CD8-positive, alpha-beta memory T cell (primary cell): ENCODE results near the gene DENND5A. TPM values are rescaled to one million over a fixed set of nuclear protein-coding genes. Genes with fewer than 3 reads are reported as not detected.
"Not testable (repeated sequence)": the region's sequence is repeated elsewhere in the genome, so short reads cannot be mapped to it uniquely, and the experiment has no call there.

Experiments
- CTCF ChIA-PET: fragments of 350-600 bp; sonication (Branson Sonifier 250); formaldehyde crosslinking; loops from one replicate; lab custom pipeline; 2021; ENCODE audit warnings: antibody characterized with exemption; lab: Charles Lee
- POLR2A ChIA-PET: fragments of 350-600 bp; sonication (Branson Sonifier 250); formaldehyde crosslinking; loops from one replicate; lab custom pipeline; 2021; ENCODE audit warnings: antibody characterized with exemption; lab: Charles Lee
- DNase-seq, 5 donors: peaks; one replicate each; pipeline versions ENCODE4 v3.0.0 to v3.0.0-alpha.2; 2020 to 2022; ENCODE audit warnings: mixed read lengths in 1 of 5
- H3K27ac ChIP-seq: one replicate; pipeline ENCODE4 v1.7.0; 2013; ENCODE audit warnings: low read depth, mild to moderate bottlenecking, low read length, moderate library complexity
- H3K27me3 ChIP-seq: 2 replicates; pipeline ENCODE4 v1.7.0; 2013; ENCODE audit warnings: low read length, mild to moderate bottlenecking; ENCODE audit not compliant: insufficient read depth, poor library complexity, severe bottlenecking
- H3K36me3 ChIP-seq: 2 replicates; pipeline ENCODE4 v1.7.0; 2013; ENCODE audit warnings: mild to moderate bottlenecking, low read length, moderate library complexity; ENCODE audit not compliant: insufficient read depth
- H3K4me1 ChIP-seq: 2 replicates; pipeline ENCODE4 v1.7.0; 2013; ENCODE audit warnings: mild to moderate bottlenecking, low read length, moderate library complexity; ENCODE audit not compliant: insufficient read depth
- H3K4me3 ChIP-seq: 2 replicates; pipeline ENCODE4 v1.7.0; 2013; ENCODE audit warnings: mild to moderate bottlenecking, low read length
- H3K9me3 ChIP-seq: 2 replicates; pipeline ENCODE4 v1.7.0; 2013; ENCODE audit warnings: mild to moderate bottlenecking, low read length
- H3K27ac Mint-ChIP-seq, 8 donors: one replicate each; pipeline ENCODE4 v1.8.0; 2020 to 2021; ENCODE audit warnings: mixed read lengths in 8 of 8, mild to moderate bottlenecking in 6 of 8, inconsistent platforms in 3 of 8, moderate library complexity in 3 of 8
- H3K27me3 Mint-ChIP-seq, 2 donors: one replicate each; pipeline ENCODE4 v1.8.0; 2020 to 2021; ENCODE audit warnings: mixed read lengths in 2 of 2, mild to moderate bottlenecking in 1 of 2, moderate library complexity in 1 of 2
- H3K36me3 Mint-ChIP-seq, 3 donors: one replicate each; pipeline ENCODE4 v1.8.0; 2020 to 2021; ENCODE audit warnings: mixed read lengths in 3 of 3, inconsistent platforms in 1 of 3, mild to moderate bottlenecking in 1 of 3
- H3K4me1 Mint-ChIP-seq, 3 donors: one replicate each; pipeline ENCODE4 v1.8.0; 2020 to 2021; ENCODE audit warnings: mixed read lengths in 3 of 3, inconsistent platforms in 1 of 3, mild to moderate bottlenecking in 1 of 3
- H3K4me3 Mint-ChIP-seq, 7 donors: one replicate each; pipeline ENCODE4 v1.8.0; 2020 to 2021; ENCODE audit warnings: mixed read lengths in 7 of 7, mild to moderate bottlenecking in 6 of 7, moderate library complexity in 4 of 7, inconsistent platforms in 2 of 7
- H3K9me3 Mint-ChIP-seq, 5 donors: one replicate each; pipeline ENCODE4 v1.8.0; 2020 to 2022; ENCODE audit warnings: mixed read lengths in 5 of 5, mild to moderate bottlenecking in 3 of 5, moderate library complexity in 2 of 5, inconsistent platforms in 1 of 5
- polyA plus RNA-seq: library from polyadenylated mRNA; unstranded; fragments of 300-500 nt; fragmentation: Illumina TruSeq; gene quantifications from one replicate; pipeline ENCODE4 v1.2.3, GENCODE V29; 2021
- total RNA-seq, 2 experiments: library from RNA; stranded (reverse); gene quantifications; one replicate each; pipeline ENCODE4 v1.2.3, GENCODE V29; 2021

Gene DENND5A
- total and polyA plus RNA-seq, 3 experiments from 2014 or later = 13.1 to 27.9 (median 25.8) TPM

- H3K36me3 Mint-ChIP-seq, DNase-seq, H3K27ac ChIP-seq, H3K27me3 ChIP-seq, H3K27ac Mint-ChIP-seq, POLR2A ChIA-PET, H3K4me3 Mint-ChIP-seq, H3K4me1 Mint-ChIP-seq, H3K9me3 Mint-ChIP-seq, H3K9me3 ChIP-seq, H3K36me3 ChIP-seq, H3K4me3 ChIP-seq, H3K4me1 ChIP-seq: not testable (repeated sequence)
- CTCF ChIA-PET = interaction anchor here (0.9 kb wide), 1 partner anchor 37 kb away, joined by 3 read pairs; no protein-coding TSS in a partner anchor
- H3K27me3 Mint-ChIP-seq = peaks cover 19 to 57% of the 10 kb centered on the region in 2 donors
These were observed 167.8 kb downstream of the DENND5A start for GRCh38 chr11:9097186-9097943.

- Mint-ChIP-seq H3K36me3 (no peaks in the 10 kb centered on the region), H3K4me1 (peaks cover 2 to 11% (median 5%) of the 10 kb centered on the region in 3 donors), H3K27ac (peak overlapping the region in 1 of 8 donors; percentile 7), H3K9me3 (no peaks in the 10 kb centered on the region), H3K27me3 (peaks cover 23 to 58% of the 10 kb centered on the region in 2 donors), H3K4me3 (no peak overlapping the region)
- no peak for DNase-seq
- peaks cover 11% of the 10 kb centered on the region for H3K27me3 ChIP-seq
- H3K4me1 ChIP-seq = no peaks in the 10 kb centered on the region
- no peak overlapping the region for H3K27ac ChIP-seq
- no peaks in the 10 kb centered on the region for H3K9me3 ChIP-seq
- ChIA-PET CTCF (interaction anchor here (0.7 to 0.9 kb wide), 2 partner anchors 36 to 489 kb away, joined by 3 read pairs; no protein-coding TSS in a partner anchor), POLR2A (no interaction called here)
- H3K36me3 ChIP-seq = no peaks in the 10 kb centered on the region
- no peak overlapping the region for H3K4me3 ChIP-seq
These were observed 168.7 kb downstream of the DENND5A start for GRCh38 chr11:9096427-9096826.

GRCh38 chr11:9095421-9095820, 169.7 kb downstream of the DENND5A start:
- H3K36me3 Mint-ChIP-seq = no peaks in the 10 kb centered on the region
- ChIA-PET POLR2A (no interaction called here), CTCF (no interaction called here)
- peaks cover 11% of the 10 kb centered on the region for H3K27me3 ChIP-seq
- no peak overlapping the region for H3K27ac ChIP-seq
- no peaks in the 10 kb centered on the region for H3K4me1 ChIP-seq
- no peaks in the 10 kb centered on the region for H3K9me3 ChIP-seq
- H3K4me3 Mint-ChIP-seq = no peak overlapping the region
- DNase-seq = no peak
- H3K27ac Mint-ChIP-seq = no peak overlapping the region
- peaks cover 26 to 55% of the 10 kb centered on the region in 2 donors for H3K27me3 Mint-ChIP-seq
- H3K4me1 Mint-ChIP-seq = peaks cover 2 to 15% (median 5%) of the 10 kb centered on the region in 3 donors
- no peak overlapping the region for H3K4me3 ChIP-seq
- H3K36me3 ChIP-seq = no peaks in the 10 kb centered on the region
- H3K9me3 Mint-ChIP-seq = no peaks in the 10 kb centered on the region

- peaks cover 35 to 62% of the 10 kb centered on the region in 2 donors for H3K27me3 Mint-ChIP-seq
- H3K27ac ChIP-seq = no peak overlapping the region
- DNase-seq = no peak
These were observed 170.7 kb downstream of the DENND5A start for GRCh38 chr11:9094420-9094819.

GRCh38 chr11:9092853-9093778, 172.0 kb downstream of the DENND5A start:
- CTCF ChIA-PET = interaction anchor here (0.6 to 0.8 kb wide), 2 partner anchors 150 to 413 kb away, joined by 3 to 4 read pairs; no protein-coding TSS in a partner anchor

More at GRCh38 chr11:9094420-9094819, 170.7 kb downstream of the DENND5A start:
- Histone ChIP-seq H3K9me3 (no peaks in the 10 kb centered on the region), H3K4me3 (no peak overlapping the region), H3K4me1 (no peaks in the 10 kb centered on the region), H3K27me3 (peaks cover 16% of the 10 kb centered on the region), H3K36me3 (no peaks in the 10 kb centered on the region)
- H3K4me3 Mint-ChIP-seq = no peak overlapping the region
- peaks cover 2 to 18% (median 5%) of the 10 kb centered on the region in 3 donors for H3K4me1 Mint-ChIP-seq
- ChIA-PET CTCF (no interaction called here), POLR2A (no interaction called here)
- H3K27ac Mint-ChIP-seq = no peak overlapping the region
- H3K36me3 Mint-ChIP-seq = no peaks in the 10 kb centered on the region
- no peaks in the 10 kb centered on the region for H3K9me3 Mint-ChIP-seq

GRCh38 chr11:9092072-9092471, 173.1 kb downstream of the DENND5A start:
- H3K36me3 ChIP-seq = no peaks in the 10 kb centered on the region
- H3K9me3 ChIP-seq = no peaks in the 10 kb centered on the region
- ChIA-PET CTCF (no interaction called here), POLR2A (no interaction called here)
- no peak overlapping the region for H3K27ac ChIP-seq
- Mint-ChIP-seq H3K27ac (peak overlapping the region in 1 of 8 donors; percentile 64), H3K4me1 (peaks cover 3 to 18% (median 5%) of the 10 kb centered on the region in 3 donors), H3K36me3 (no peaks in the 10 kb centered on the region), H3K4me3 (peak overlapping the region in 5 of 7 donors; percentile 3 to 85 (median 36)), H3K27me3 (peaks cover 37 to 80% of the 10 kb centered on the region in 2 donors), H3K9me3 (no peaks in the 10 kb centered on the region)
- no peak overlapping the region for H3K4me3 ChIP-seq
- H3K27me3 ChIP-seq = peaks cover 16% of the 10 kb centered on the region
- DNase-seq = no peak
- no peaks in the 10 kb centered on the region for H3K4me1 ChIP-seq

More at GRCh38 chr11:9092853-9093778, 172.0 kb downstream of the DENND5A start:
- H3K27ac Mint-ChIP-seq = no peak overlapping the region
- peaks cover 37 to 74% of the 10 kb centered on the region in 2 donors for H3K27me3 Mint-ChIP-seq
- Histone ChIP-seq H3K36me3 (no peaks in the 10 kb centered on the region), H3K4me1 (no peaks in the 10 kb centered on the region), H3K27me3 (peaks cover 16% of the 10 kb centered on the region), H3K27ac (no peak overlapping the region), H3K4me3 (no peak overlapping the region), H3K9me3 (no peaks in the 10 kb centered on the region)
- H3K36me3 Mint-ChIP-seq = no peaks in the 10 kb centered on the region
- POLR2A ChIA-PET = no interaction called here
- H3K9me3 Mint-ChIP-seq = no peaks in the 10 kb centered on the region
- DNase-seq = no peak
- peaks cover 3 to 18% (median 5%) of the 10 kb centered on the region in 3 donors for H3K4me1 Mint-ChIP-seq
- H3K4me3 Mint-ChIP-seq = peak overlapping the region in 5 of 7 donors; percentile 5 to 61 (median 13)

GRCh38 chr11:9091044-9091922, 173.9 kb downstream of the DENND5A start, which contains the start of gene SCUBE2:
Gene SCUBE2, minus strand, starts transcription at chr11:9091599. Its CDS starts 71 bp downstream, at chr11:9091528.
- ChIA-PET CTCF (no interaction called here), POLR2A (no interaction called here)
- no peak for DNase-seq
- no peaks in the 10 kb centered on the region for H3K4me1 ChIP-seq
- Mint-ChIP-seq H3K4me3 (peak within 1 kb of the TSS in 6 of 7 donors; percentile 20 to 85 (median 54)), H3K9me3 (no peaks in the 10 kb centered on the region), H3K27me3 (peaks cover 36 to 73% of the 10 kb centered on the region in 2 donors), H3K27ac (peak within 1 kb of the TSS in 1 of 8 donors; percentile 64), H3K36me3 (no peaks in the 10 kb centered on the region), H3K4me1 (peaks cover 3 to 18% (median 5%) of the 10 kb centered on the region in 3 donors)
- no peak within 1 kb of the TSS for H3K27ac ChIP-seq
- H3K9me3 ChIP-seq = no peaks in the 10 kb centered on the region
- no peak within 1 kb of the TSS for H3K4me3 ChIP-seq
- no peaks in the 10 kb centered on the region for H3K36me3 ChIP-seq
- peaks cover 16% of the 10 kb centered on the region for H3K27me3 ChIP-seq
